Activated CD4-positive, alpha-beta T cell treated with anti-CD3 and anti-CD28 coated beads for 1 hour (primary cell): ENCODE measurements around the gene ARSG.
"Not testable (repeated sequence)": the region's sequence is repeated elsewhere in the genome, so short reads cannot be mapped to it uniquely, and the experiment has no call there.

Experiments
- DNase-seq: peaks from one replicate; pipeline ENCODE4 v3.0.0-alpha.2; 2020

The ARSG gene

GRCh38 chr17:68341482-68341881 is 50.2 kb downstream of the ARSG start:
- no peak for DNase-seq

GRCh38 chr17:68343976-68344375 is 52.7 kb downstream of the ARSG start:
- no peak for DNase-seq

DNA sequence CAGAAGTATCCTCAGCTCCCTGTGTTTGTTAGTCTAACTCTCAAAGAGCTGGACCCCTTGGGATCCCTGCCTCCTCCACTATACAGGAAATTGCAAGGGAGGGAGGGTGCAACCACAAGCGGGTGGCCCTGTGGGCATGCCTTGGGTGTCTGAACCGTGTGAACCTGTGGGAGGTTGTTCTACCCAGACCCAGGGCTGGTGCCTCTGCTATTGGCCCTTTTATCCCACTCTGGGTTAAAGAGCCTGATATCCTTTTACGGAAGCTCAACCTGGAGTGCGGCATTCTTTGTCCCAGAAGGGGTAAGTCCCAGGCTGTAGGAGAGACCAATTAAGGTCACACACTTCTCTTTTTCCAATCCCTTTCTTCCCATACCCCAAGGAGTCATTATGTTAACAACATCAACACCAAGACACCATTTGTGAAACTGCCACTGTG is 53.4 kb downstream of the ARSG start:
- DNase-seq: peak; percentile 15

- peak; percentile 30 for DNase-seq
Measured at GRCh38 chr17:68346448-68346847, 55.2 kb downstream of the ARSG start.

- no peak for DNase-seq
Measured at GRCh38 chr17:68347380-68347779, 56.1 kb downstream of the ARSG start.

GRCh38 chr17:68349157-68349556 is 57.9 kb downstream of the ARSG start:
- DNase-seq: no peak

DNA sequence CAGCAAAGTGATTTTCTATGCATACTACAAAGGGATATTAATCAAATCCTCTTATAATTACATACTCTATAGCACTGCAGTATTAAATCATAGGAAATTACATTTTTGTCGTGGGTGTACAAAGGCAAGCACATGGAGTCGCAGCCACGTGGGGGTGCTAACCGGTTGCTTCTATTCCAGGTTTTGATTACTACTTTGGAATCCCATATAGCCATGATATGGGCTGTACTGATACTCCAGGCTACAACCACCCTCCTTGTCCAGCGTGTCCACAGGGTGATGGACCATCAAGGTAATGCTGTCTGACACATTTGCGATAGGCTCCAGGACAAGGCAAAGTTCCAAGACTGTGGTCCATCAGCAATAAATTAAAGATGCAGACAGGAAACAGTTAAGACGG is 60.1 kb downstream of the ARSG start:
- DNase-seq: no peak

- no peak for DNase-seq
Measured at GRCh38 chr17:68352041-68352440, 60.7 kb downstream of the ARSG start.

GRCh38 chr17:68352671-68353070 is 61.4 kb downstream of the ARSG start:
- not testable (repeated sequence) for DNase-seq

- no peak for DNase-seq
Measured at GRCh38 chr17:68353111-68353521, 61.8 kb downstream of the ARSG start.

DNA sequence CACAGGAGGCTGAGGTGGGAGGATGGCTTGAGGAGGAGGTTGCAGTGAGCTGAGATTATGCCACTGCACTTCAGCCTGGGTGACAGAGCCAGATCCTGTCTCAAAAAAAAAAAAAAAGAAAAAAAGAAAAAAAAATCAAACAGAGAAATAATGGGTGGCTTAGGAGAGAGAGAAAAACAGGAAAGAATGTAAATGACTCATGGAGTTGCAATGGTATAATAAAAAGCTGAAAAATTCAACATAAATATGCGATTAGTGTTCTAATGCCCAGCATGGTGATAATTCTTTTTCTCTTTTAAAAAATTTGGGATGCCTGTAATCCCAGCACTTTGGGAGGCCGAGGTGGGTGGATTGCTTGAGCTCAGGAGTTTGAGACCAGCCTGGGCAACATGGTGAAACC is 63.0 kb downstream of the ARSG start:
- not testable (repeated sequence) for DNase-seq

GRCh38 chr17:68355108-68355507 is 63.8 kb downstream of the ARSG start:
- DNase-seq: not testable (repeated sequence)

- peak; percentile 39 for DNase-seq
Measured at GRCh38 chr17:68356520-68356919, 65.2 kb downstream of the ARSG start.

- no peak for DNase-seq
Measured at GRCh38 chr17:68356949-68357455, 65.7 kb downstream of the ARSG start.

- DNase-seq: no peak
Measured at GRCh38 chr17:68357886-68358285, 66.6 kb downstream of the ARSG start.

DNA sequence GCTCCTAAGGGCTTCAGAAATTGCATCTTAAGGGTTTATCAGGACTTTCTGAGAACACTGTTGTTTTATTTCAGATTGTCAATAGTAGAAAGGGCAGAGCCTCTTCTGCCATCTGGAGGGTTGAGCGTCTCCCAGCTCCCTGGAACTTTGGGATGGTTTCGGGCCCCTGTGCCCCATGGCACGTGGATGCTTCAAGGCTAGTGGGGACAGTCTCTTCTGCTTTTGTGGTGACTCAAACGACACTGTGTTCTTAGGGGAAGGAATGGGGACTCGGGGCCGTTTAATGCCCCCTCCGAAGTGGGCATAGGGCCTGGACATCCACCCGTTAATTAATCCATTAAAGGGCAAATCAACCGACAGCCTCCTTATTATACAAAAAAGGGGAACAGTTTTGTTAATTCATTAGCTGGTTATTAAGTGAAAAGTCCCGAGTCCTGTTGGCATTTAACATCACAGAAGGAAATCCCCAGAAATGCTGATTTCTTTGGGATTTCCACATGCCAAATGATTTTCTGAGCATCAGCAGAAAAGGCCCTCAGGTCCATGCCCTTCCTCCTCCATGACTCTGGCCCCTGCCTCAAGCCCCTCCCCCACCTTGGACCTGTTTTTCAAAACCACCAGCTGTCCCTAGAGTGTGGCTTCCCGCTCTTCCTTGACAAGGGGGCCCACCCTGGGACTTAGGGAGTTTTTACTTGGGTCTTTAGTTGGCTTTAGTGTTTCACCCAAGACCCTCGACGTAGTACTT is 68.7 kb downstream of the ARSG start:
- no peak for DNase-seq

DNA sequence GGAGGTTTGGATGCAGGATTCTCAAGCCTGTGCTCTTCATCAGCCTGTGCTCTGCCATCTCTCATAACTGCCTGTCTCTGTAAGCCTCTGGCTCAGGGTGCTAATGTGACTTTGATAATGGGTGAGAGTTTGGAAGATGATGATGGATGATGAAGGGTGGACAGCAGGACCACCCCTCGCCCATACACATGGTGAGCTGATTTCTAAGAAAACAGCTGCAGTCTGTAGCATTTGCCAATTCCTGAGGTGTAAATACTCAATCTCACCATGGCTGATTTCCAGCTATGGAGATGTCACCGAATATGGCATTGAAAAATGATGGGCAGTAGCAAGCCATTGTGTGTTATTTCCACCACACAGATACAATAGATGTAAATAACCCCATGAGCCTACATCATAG is 74.2 kb downstream of the ARSG start:
- DNase-seq: no peak

DNA sequence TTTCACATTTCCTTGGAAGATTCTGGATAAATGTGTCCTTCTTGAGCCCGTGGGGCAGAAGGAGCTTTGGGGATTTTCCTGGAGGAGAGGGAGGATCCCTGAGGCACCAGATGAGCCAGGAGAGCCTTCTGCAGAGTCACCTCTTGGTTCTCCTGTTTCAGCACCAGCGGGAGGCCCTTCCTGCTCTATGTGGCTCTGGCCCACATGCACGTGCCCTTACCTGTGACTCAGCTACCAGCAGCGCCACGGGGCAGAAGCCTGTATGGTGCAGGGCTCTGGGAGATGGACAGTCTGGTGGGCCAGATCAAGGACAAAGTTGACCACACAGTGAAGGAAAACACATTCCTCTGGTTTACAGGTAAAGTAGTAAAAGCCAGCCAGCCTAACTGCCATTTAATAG is 77.1 kb downstream of the ARSG start:
- no peak for DNase-seq

- no peak for DNase-seq
Measured at GRCh38 chr17:68375566-68375965, 84.3 kb downstream of the ARSG start.

GRCh38 chr17:68376178-68376577 is 84.9 kb downstream of the ARSG start:
- DNase-seq: not testable (repeated sequence)

GRCh38 chr17:68377771-68378267 is 86.5 kb downstream of the ARSG start:
- DNase-seq: no peak

GRCh38 chr17:68378268-68379176 is 87.2 kb downstream of the ARSG start:
- DNase-seq: no peak

- DNase-seq: no peak
Measured at GRCh38 chr17:68379177-68379510, 87.8 kb downstream of the ARSG start.
